Gastroesophageal sphincter (tissue), 3 donors: ENCODE results near the gene APLNR.

Experiments used
- CTCF ChIP-seq, 4 experiments: fragments of 200-600 bp in 2 of 4; fragments of 450-650 bp in 2 of 4; sonication (generic) in 1 of 4; IDR thresholded peaks; one replicate each; pipeline ENCODE4 v1.5.1; 2017 to 2019; ENCODE audit warnings: antibody characterized with exemption in 4 of 4, mild to moderate bottlenecking in 2 of 4, moderate library complexity in 2 of 4
- EP300 ChIP-seq: sonication (generic); formaldehyde crosslinking; IDR thresholded peaks from one replicate; pipeline ENCODE4 v1.6.1; 2017; ENCODE audit warnings: antibody characterized with exemption, mild to moderate bottlenecking
- POLR2A ChIP-seq, 2 donors: fragments of 450-650 bp; IDR thresholded peaks; one replicate each; pipeline ENCODE4 v1.6.1; 2017; ENCODE audit warnings: antibody characterized with exemption in 2 of 2, mild to moderate bottlenecking in 2 of 2, moderate library complexity in 1 of 2

GRCh38 chr11:57205041-57205641, 31.9 kb downstream of the APLNR start:
- TF ChIP-seq CTCF (IDR thresholded peaks at IDR 0.05): no peak
- TF ChIP-seq POLR2A (IDR thresholded peaks at IDR 0.05): no peak
- TF ChIP-seq EP300: no peak
